Glomerular visceral epithelial cell (primary cell): ENCODE results near the gene FNDC10.
"Not testable (repeated sequence)": the region's sequence is repeated elsewhere in the genome, so short reads cannot be mapped to it uniquely, and the experiment has no call there.

Experiments
- DNase-seq: peaks from one replicate; pipeline ENCODE4 v3.0.0-alpha.2; 2016; ENCODE audit errors: extremely low spot score

Gene FNDC10

GRCh38 chr1:1599030-1599934 lies 653 bp downstream of the FNDC10 start:
- DNase-seq: peak; percentile 26

- no peak for DNase-seq
Observed at GRCh38 chr1:1598720-1599029, 1.3 kb downstream of the FNDC10 start.

- no peak for DNase-seq
Observed at GRCh38 chr1:1598051-1598719, 1.8 kb downstream of the FNDC10 start.

- DNase-seq: peak; percentile 30
Observed at GRCh38 chr1:1597275-1597930, 2.5 kb downstream of the FNDC10 start.

GRCh38 chr1:1596493-1597274 lies 3.3 kb downstream of the FNDC10 start:
- no peak for DNase-seq

- not testable (repeated sequence) for DNase-seq
Observed at GRCh38 chr1:1595341-1595740, 4.6 kb downstream of the FNDC10 start.

- DNase-seq: no peak
Observed at GRCh38 chr1:1594602-1595260, 5.2 kb downstream of the FNDC10 start.

GRCh38 chr1:1593834-1594601 lies 5.9 kb downstream of the FNDC10 start:
- no peak for DNase-seq

- no peak for DNase-seq
Observed at GRCh38 chr1:1591452-1591851, 8.5 kb downstream of the FNDC10 start.

- no peak for DNase-seq
Observed at GRCh38 chr1:1583347-1584010, 16.5 kb downstream of the FNDC10 start.

GRCh38 chr1:1582585-1583346 lies 17.2 kb downstream of the FNDC10 start:
- no peak for DNase-seq

- no peak for DNase-seq
Observed at GRCh38 chr1:1578371-1578940, 21.5 kb downstream of the FNDC10 start.

- DNase-seq: no peak
Observed at GRCh38 chr1:1577367-1578011, 22.4 kb downstream of the FNDC10 start.

GRCh38 chr1:1574721-1575537 lies 25.0 kb downstream of the FNDC10 start, which contains the start of gene SSU72:
Gene SSU72 (minus strand): TSS chr1:1574863. CDS start chr1:1574557, 306 bp downstream.
- peak; percentile 89 for DNase-seq

GRCh38 chr1:1573843-1574720 lies 25.9 kb downstream of the FNDC10 start:
- peak; percentile 67 for DNase-seq

GRCh38 chr1:1569341-1569740 lies 30.6 kb downstream of the FNDC10 start:
- no peak for DNase-seq
